Germinal center (tissue), 1 donor: ENCODE results near the gene PLEK.
"Not testable (repeated sequence)": the region's sequence is repeated elsewhere in the genome, so short reads cannot be mapped to it uniquely, and the experiment has no call there.

Experiments
- DNase-seq: peaks from one replicate; pipeline ENCODE4 v3.0.0; 2012; ENCODE audit warnings: mixed read lengths, low spot score

PLEK gene

GRCh38 chr2:68352651-68353391 lies 12.3 kb upstream of the PLEK start:
- DNase-seq, result no peak

- DNase-seq, result no peak
Measured at GRCh38 chr2:68356599-68357239, 8.4 kb upstream of the PLEK start.

- peak; percentile 63 for DNase-seq
Measured at GRCh38 chr2:68357605-68358337, 7.3 kb upstream of the PLEK start.

GRCh38 chr2:68359889-68360288 lies 5.2 kb upstream of the PLEK start:
- DNase-seq, result no peak

- peak; percentile 72 for DNase-seq
Measured at GRCh38 chr2:68362069-68362468, 3.0 kb upstream of the PLEK start.

GRCh38 chr2:68362749-68363148 lies 2.3 kb upstream of the PLEK start:
- DNase-seq, result no peak

- no peak for DNase-seq
Measured at GRCh38 chr2:68363721-68364120, 1.4 kb upstream of the PLEK start.

GRCh38 chr2:68366083-68366560 lies 1.0 kb downstream of the PLEK start:
- peak; percentile 17 for DNase-seq

- no peak for DNase-seq
Measured at GRCh38 chr2:68367953-68368653, 3.0 kb downstream of the PLEK start.

- no peak for DNase-seq
Measured at GRCh38 chr2:68368654-68369336, 3.7 kb downstream of the PLEK start.

GRCh38 chr2:68369337-68369734 lies 4.3 kb downstream of the PLEK start:
- DNase-seq, result no peak

- no peak for DNase-seq
Measured at GRCh38 chr2:68371138-68371537, 6.1 kb downstream of the PLEK start.

- DNase-seq, result no peak
Measured at GRCh38 chr2:68371581-68371980, 6.5 kb downstream of the PLEK start.

GRCh38 chr2:68372485-68372884 lies 7.4 kb downstream of the PLEK start:
- no peak for DNase-seq

- DNase-seq, result no peak
Measured at GRCh38 chr2:68374184-68374583, 9.1 kb downstream of the PLEK start.

GRCh38 chr2:68375582-68375981 lies 10.5 kb downstream of the PLEK start:
- DNase-seq, result no peak

- DNase-seq, result no peak
Measured at GRCh38 chr2:68377137-68377780, 12.2 kb downstream of the PLEK start.

GRCh38 chr2:68378779-68379178 lies 13.7 kb downstream of the PLEK start:
- not testable (repeated sequence) for DNase-seq

- no peak for DNase-seq
Measured at GRCh38 chr2:68379184-68379708, 14.2 kb downstream of the PLEK start.

GRCh38 chr2:68383778-68384177 lies 18.7 kb downstream of the PLEK start:
- no peak for DNase-seq
